K562 (cell line): Measurements from ENCODE around the gene FAM114A1. TPM values are rescaled to one million over a fixed set of nuclear protein-coding genes. Genes with fewer than 3 reads are reported as not detected.

ENCODE experiments used
- ARID3A ChIP-seq: IDR thresholded peaks from 2 replicates; pipeline ENCODE4 v1.6.1; 2012; ENCODE audit warnings: low read depth, low read length, improper control_type of control experiment, borderline replicate concordance
- BCOR ChIP-seq: fragments of 450-650 bp; IDR thresholded peaks from 2 replicates; pipeline ENCODE4 v1.6.1; 2016
- BHLHE40 ChIP-seq: IDR thresholded peaks from 2 replicates; pipeline ENCODE4 v1.6.1; 2011; ENCODE audit warnings: low read length, improper control_type of control experiment
- BRD4 ChIP-seq: fragments of 200-600 bp; sonication (generic); IDR thresholded peaks from 2 replicates; pipeline ENCODE4 v1.6.1; 2017; ENCODE audit warnings: inconsistent platforms
- JUNB ChIP-seq: fragments of 450-650 bp; formaldehyde crosslinking; conservative IDR thresholded peaks from 2 replicates; pipeline ENCODE4 v1.4.0; 2020; ENCODE audit warnings: mild to moderate bottlenecking
- MBD1 ChIP-seq: fragments of 250-450 bp; sonication (Bioruptor Pico); IDR thresholded peaks from 2 replicates; pipeline ENCODE4 v1.8.0; 2022; ENCODE audit warnings: inconsistent platforms
- MCM7 ChIP-seq, 2 experiments: fragments of 450-650 bp; IDR thresholded peaks; 2 replicates each; pipeline ENCODE4 v1.6.1; 2016 to 2018
- NFRKB ChIP-seq: fragments of 450-650 bp; IDR thresholded peaks from 2 replicates; pipeline ENCODE4 v1.6.1; 2016; ENCODE audit warnings: low read depth
- RBM39 ChIP-seq: fragments of 200-400 bp; formaldehyde crosslinking; optimal IDR thresholded peaks from 2 replicates; pipeline ENCODE3; 2018; ENCODE audit warnings: low read depth, low read length
- SMARCA5 ChIP-seq: fragments of 450-650 bp; IDR thresholded peaks from 2 replicates; pipeline ENCODE4 v1.6.1; 2016
- SMARCE1 ChIP-seq: fragments of 450-650 bp; IDR thresholded peaks from 2 replicates; pipeline ENCODE4 v1.7.1; 2016; ENCODE audit warnings: mild to moderate bottlenecking
- SREBF2 ChIP-seq: sonication (generic); formaldehyde crosslinking; IDR thresholded peaks from 2 replicates; pipeline ENCODE4 v1.4.0; 2020; ENCODE audit warnings: mild to moderate bottlenecking, missing genetic modification reagents
- YY1 ChIP-seq, 3 experiments: IDR thresholded peaks; 2 replicates each; pipeline ENCODE4 v1.6.1; 2011; ENCODE audit warnings: low read length in 2 of 3, mild to moderate bottlenecking in 2 of 3, moderate library complexity in 2 of 3, borderline replicate concordance in 1 of 3, control low read depth in 1 of 3, low read depth in 1 of 3; ENCODE audit not compliant: insufficient read depth in 3 of 3, insufficient replicate concordance in 2 of 3, control insufficient read depth in 1 of 3, insufficient read length in 1 of 3; ENCODE audit errors: extremely low read depth in 1 of 3
- ZNF175 ChIP-seq: fragments of 200-800 bp; sonication (Bioruptor generic); IDR thresholded peaks from 2 replicates; pipeline ENCODE4 v1.6.1; 2016; ENCODE audit warnings: low read depth, mild to moderate bottlenecking, missing genetic modification characterization, missing compliant biosample characterization
- ZNF354B ChIP-seq: fragments of 250-450 bp; sonication (Bioruptor Pico); IDR thresholded peaks from 2 replicates; pipeline ENCODE4 v1.4.0; 2020
- ZNF395 ChIP-seq: fragments of 200-800 bp; sonication (Bioruptor generic); IDR thresholded peaks from 2 replicates; pipeline ENCODE4 v1.6.1; 2017; ENCODE audit warnings: missing genetic modification characterization, missing compliant biosample characterization
- ZNF668 ChIP-seq: fragments of 250-450 bp; sonication (Bioruptor Pico); IDR thresholded peaks from 2 replicates; pipeline ENCODE4 v1.8.0; 2022; ENCODE audit warnings: mild to moderate bottlenecking, inconsistent platforms
- ZNF75A ChIP-seq: fragments of 450-650 bp; formaldehyde crosslinking; IDR thresholded peaks from 2 replicates; pipeline ENCODE4 v1.4.0; 2020; ENCODE audit warnings: mild to moderate bottlenecking
- polyA plus RNA-seq, 8 experiments: library from polyadenylated mRNA; depleted of rRNA in 4 of 8; stranded (reverse) in 5 of 8; unstranded in 3 of 8; fragments of >200 nt; fragmentation: Nextera tagmentation in 2 of 8; fragmentation: Illumina TruSeq in 1 of 8; extraction: Ambion mirVana in 2 of 8; extraction: Trizol in 1 of 8; gene quantifications; 2 replicates each; pipeline versions ENCODE4 v1.2.1 to v1.2.3, GENCODE V29; 2011 to 2014; ENCODE audit warnings: inconsistent platforms in 1 of 8, missing spikeins in 1 of 8
- total RNA-seq, 7 experiments: library from RNA; depleted of rRNA in 6 of 7; stranded (reverse); fragments of >200 nt in 6 of 7; fragmentation: Illumina TruSeq in 2 of 7; extraction: Trizol in 2 of 7; gene quantifications; 2 replicates each; pipeline versions ENCODE4 v1.2.1 to v1.2.3, GENCODE V29; 2011 to 2021; ENCODE audit warnings: low replicate concordance in 1 of 7

FAM114A1 gene
- total and polyA plus RNA-seq, 9 of the 15 experiments (the other 6 are each of a cell fraction or from before 2014, with no cell fraction given) = 1.8 to 12.0 (median 4.3) TPM

GRCh38 chr4:38866973-38867477, 581 bp upstream of the FAM114A1 start (continued):
- TF ChIP-seq ZNF395 = 0 out of 2 replicates have a peak, but pooled peaks have one; percentile 29
- TF ChIP-seq SREBF2 (CRISPR knock-in tag) = no peak
- peak; percentile 17; the same call in 1 of the 2 replicates for TF ChIP-seq SMARCE1
- TF ChIP-seq ARID3A = no peak
- TF ChIP-seq MCM7 (IDR thresholded peaks at IDR 0.05) = no peak
- no peak for TF ChIP-seq YY1 (IDR thresholded peaks at IDR 0.05; ENCODE audit: borderline replicate concordance in 1 of 3, control insufficient read depth in 1 of 3, extremely low read depth in 1 of 3, insufficient read depth in 3 of 3, insufficient read length in 1 of 3, insufficient replicate concordance in 2 of 3, low read depth in 1 of 3, low read length in 2 of 3)
- TF ChIP-seq ZNF668 (CRISPR knock-in tag) = no peak
- peak; percentile 81; the same call in 1 of the 2 replicates for TF ChIP-seq MBD1 (CRISPR knock-in tag)
- TF ChIP-seq BCOR = no peak
- no peak for TF ChIP-seq ZNF75A (CRISPR knock-in tag)
- no peak for TF ChIP-seq ZNF354B
- TF ChIP-seq RBM39 = no peak
- no peak for TF ChIP-seq NFRKB
- TF ChIP-seq SMARCA5 = no peak
- TF ChIP-seq JUNB (CRISPR knock-in tag) = no peak
- 0 out of 2 replicates have a peak, but pooled peaks have one; percentile 0 for TF ChIP-seq BRD4
- no peak for TF ChIP-seq BHLHE40
- TF ChIP-seq ZNF175 (CRISPR knock-in tag) = no peak
- TF ChIP-seq, all 486 proteins: peak for 8
